ENCODE measurements around the gene CUL2. TPM values are rescaled to one million over a fixed set of nuclear protein-coding genes. Genes with fewer than 3 reads are reported as not detected.

Gene CUL2
- total and polyA plus RNA-seq, 10 of the 15 experiments (the other 5 are each of a cell fraction or from before 2014, with no cell fraction given), result 11.9 to 56.5 (median 33.2) TPM

DNA sequence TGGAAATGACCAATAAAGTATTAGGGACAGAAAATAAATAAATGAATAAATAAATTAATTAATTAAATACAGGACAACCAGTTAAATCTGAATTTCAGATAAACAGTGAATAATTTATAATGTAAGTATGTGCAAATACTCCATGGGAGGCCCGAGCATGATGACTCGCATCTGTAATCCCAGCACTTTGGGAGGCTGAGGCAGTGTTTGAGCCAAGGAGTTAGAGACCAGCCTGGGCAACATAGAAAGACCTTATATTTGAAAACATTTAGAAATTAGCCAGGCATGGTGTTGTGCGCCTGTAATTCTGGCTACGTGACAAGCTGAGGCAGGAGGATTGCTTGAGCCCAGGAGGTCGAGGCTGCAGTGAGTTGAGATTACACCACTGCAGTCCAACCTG, 123.7 kb downstream of the CUL2 start:
- no peak for DNase-seq (ENCODE audit: low read depth, low spot score)
- ATAC-seq, result no peak

More for the DNA sequence above, 123.7 kb downstream of the CUL2 start:
- Histone ChIP-seq H3K36me3 (ENCODE audit: control insufficient read depth in 2 of 2, insufficient read depth in 2 of 2, low read length in 1 of 2) (no peaks in the 10 kb centered on the region), H3K9me3 (replicated peaks; ENCODE audit: control insufficient read depth, insufficient read depth, low read length) (no peaks in the 10 kb centered on the region), H3K4me3 (no peak overlapping the region), H2AFZ (ENCODE audit: control insufficient read depth, low read depth, low read length) (no peak overlapping the region), H3K27ac (ENCODE audit: control insufficient read depth, insufficient read depth) (no peak overlapping the region), H3K4me2 (ENCODE audit: control insufficient read depth, insufficient read depth) (no peak overlapping the region), H4K20me1 (ENCODE audit: control insufficient read depth, insufficient read depth) (no peaks in the 10 kb centered on the region), H3K9ac (ENCODE audit: control insufficient read depth, insufficient read depth, low read length) (no peak overlapping the region), H3K4me1 (ENCODE audit: control insufficient read depth, insufficient read depth, low read length) (no peaks in the 10 kb centered on the region), H3K27me3 (replicated peaks in 1 of 2; ENCODE audit: control insufficient read depth in 2 of 2, insufficient read depth in 2 of 2, low read length in 1 of 2) (no peaks in the 10 kb centered on the region; a peak in 1 of 4 replicates), H3K79me2 (ENCODE audit: control insufficient read depth, insufficient read depth, low read length) (no peaks in the 10 kb centered on the region)
- CTCF ChIA-PET, result interaction anchor here (1.2 kb wide), 1 partner anchor 28 kb away, joined by 3 read pairs; no protein-coding TSS in a partner anchor
- intact Hi-C loops (cut with micrococcal nuclease; ENCODE audit: unreplicated experiment) (no loop called here), in situ Hi-C loops (cut with MboI) (no loop called here)
- RAD21 ChIA-PET (ENCODE audit: unreplicated experiment), result interaction anchor here (1.4 kb wide), 1 partner anchor 9 kb away, joined by 3 read pairs; no protein-coding TSS in a partner anchor
- FAIRE-seq, result no peak
- SMC1A ChIA-PET (ENCODE audit: uncharacterized antibody, unreplicated experiment), result no interaction called here
- no TSS peak for BruUV-seq (replicated peaks)
- POLR2A ChIA-PET, result no interaction called here
- TF ChIP-seq, protein P1, sequence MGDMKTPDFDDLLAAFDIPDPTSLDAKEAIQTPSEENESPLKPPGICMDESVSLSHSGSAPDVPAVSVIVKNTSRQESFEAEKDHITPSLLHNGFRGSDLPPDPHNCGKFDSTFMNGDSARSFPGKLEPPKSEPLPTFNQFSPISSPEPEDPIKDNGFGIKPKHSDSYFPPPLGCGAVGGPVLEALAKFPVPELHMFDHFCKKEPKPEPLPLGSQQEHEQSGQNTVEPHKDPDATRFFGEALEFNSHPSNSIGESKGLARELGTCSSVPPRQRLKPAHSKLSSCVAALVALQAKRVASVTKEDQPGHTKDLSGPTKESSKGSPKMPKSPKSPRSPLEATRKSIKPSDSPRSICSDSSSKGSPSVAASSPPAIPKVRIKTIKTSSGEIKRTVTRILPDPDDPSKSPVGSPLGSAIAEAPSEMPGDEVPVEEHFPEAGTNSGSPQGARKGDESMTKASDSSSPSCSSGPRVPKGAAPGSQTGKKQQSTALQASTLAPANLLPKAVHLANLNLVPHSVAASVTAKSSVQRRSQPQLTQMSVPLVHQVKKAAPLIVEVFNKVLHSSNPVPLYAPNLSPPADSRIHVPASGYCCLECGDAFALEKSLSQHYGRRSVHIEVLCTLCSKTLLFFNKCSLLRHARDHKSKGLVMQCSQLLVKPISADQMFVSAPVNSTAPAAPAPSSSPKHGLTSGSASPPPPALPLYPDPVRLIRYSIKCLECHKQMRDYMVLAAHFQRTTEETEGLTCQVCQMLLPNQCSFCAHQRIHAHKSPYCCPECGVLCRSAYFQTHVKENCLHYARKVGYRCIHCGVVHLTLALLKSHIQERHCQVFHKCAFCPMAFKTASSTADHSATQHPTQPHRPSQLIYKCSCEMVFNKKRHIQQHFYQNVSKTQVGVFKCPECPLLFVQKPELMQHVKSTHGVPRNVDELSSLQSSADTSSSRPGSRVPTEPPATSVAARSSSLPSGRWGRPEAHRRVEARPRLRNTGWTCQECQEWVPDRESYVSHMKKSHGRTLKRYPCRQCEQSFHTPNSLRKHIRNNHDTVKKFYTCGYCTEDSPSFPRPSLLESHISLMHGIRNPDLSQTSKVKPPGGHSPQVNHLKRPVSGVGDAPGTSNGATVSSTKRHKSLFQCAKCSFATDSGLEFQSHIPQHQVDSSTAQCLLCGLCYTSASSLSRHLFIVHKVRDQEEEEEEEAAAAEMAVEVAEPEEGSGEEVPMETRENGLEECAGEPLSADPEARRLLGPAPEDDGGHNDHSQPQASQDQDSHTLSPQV (IDR thresholded peaks at IDR 0.05), result no peak
- TF ChIP-seq MYB (IDR thresholded peaks at IDR 0.05; ENCODE audit: borderline replicate concordance, low read depth, low read length), result no peak
- TF ChIP-seq EED (IDR thresholded peaks at IDR 0.05; ENCODE audit: low read depth), result no peak
- TF ChIP-seq GABPA (IDR thresholded peaks at IDR 0.05; ENCODE audit: low read depth), result no peak
- TF ChIP-seq SREBF2 (IDR thresholded peaks at IDR 0.05; ENCODE audit: low read length), result no peak
- TF ChIP-seq, protein P2, sequence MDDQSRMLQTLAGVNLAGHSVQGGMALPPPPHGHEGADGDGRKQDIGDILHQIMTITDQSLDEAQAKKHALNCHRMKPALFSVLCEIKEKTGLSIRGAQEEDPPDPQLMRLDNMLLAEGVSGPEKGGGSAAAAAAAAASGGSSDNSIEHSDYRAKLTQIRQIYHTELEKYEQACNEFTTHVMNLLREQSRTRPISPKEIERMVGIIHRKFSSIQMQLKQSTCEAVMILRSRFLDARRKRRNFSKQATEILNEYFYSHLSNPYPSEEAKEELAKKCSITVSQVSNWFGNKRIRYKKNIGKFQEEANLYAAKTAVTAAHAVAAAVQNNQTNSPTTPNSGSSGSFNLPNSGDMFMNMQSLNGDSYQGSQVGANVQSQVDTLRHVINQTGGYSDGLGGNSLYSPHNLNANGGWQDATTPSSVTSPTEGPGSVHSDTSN (IDR thresholded peaks at IDR 0.05; ENCODE audit: insufficient replicate concordance, low read depth, low read length), result no peak
- TF ChIP-seq, protein P3, sequence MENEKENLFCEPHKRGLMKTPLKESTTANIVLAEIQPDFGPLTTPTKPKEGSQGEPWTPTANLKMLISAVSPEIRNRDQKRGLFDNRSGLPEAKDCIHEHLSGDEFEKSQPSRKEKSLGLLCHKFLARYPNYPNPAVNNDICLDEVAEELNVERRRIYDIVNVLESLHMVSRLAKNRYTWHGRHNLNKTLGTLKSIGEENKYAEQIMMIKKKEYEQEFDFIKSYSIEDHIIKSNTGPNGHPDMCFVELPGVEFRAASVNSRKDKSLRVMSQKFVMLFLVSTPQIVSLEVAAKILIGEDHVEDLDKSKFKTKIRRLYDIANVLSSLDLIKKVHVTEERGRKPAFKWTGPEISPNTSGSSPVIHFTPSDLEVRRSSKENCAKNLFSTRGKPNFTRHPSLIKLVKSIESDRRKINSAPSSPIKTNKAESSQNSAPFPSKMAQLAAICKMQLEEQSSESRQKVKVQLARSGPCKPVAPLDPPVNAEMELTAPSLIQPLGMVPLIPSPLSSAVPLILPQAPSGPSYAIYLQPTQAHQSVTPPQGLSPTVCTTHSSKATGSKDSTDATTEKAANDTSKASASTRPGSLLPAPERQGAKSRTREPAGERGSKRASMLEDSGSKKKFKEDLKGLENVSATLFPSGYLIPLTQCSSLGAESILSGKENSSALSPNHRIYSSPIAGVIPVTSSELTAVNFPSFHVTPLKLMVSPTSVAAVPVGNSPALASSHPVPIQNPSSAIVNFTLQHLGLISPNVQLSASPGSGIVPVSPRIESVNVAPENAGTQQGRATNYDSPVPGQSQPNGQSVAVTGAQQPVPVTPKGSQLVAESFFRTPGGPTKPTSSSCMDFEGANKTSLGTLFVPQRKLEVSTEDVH (IDR thresholded peaks at IDR 0.05; ENCODE audit: low read depth, partially characterized antibody), result no peak
- WGBS (ENCODE audit: insufficient coverage, insufficient replicate concordance, low lambda C conversion rate, missing lambda C conversion rate), result 48% methylated on average over 5 of the region's 5 CpGs

Measured in GM12878 (cell line).